Mucosa of rectum (tissue), 2 donors: Measurements from ENCODE around the gene KRTAP1-1.
"Not testable (repeated sequence)": the region's sequence is repeated elsewhere in the genome, so short reads cannot be mapped to it uniquely, and the experiment has no call there.

Experiments
- H3K27ac ChIP-seq, 2 donors: one replicate each; pipeline ENCODE4 v1.7.0; 2013; ENCODE audit warnings: inconsistent platforms in 2 of 2, low read depth in 2 of 2, low read length in 2 of 2
- H3K27me3 ChIP-seq, 2 donors: one replicate each; pipeline ENCODE4 v1.7.0; 2013; ENCODE audit warnings: low read length in 2 of 2; ENCODE audit not compliant: control insufficient read depth in 2 of 2, insufficient read depth in 2 of 2
- H3K36me3 ChIP-seq, 2 donors: one replicate each; pipeline ENCODE4 v1.7.0; 2013; ENCODE audit warnings: low read length in 2 of 2; ENCODE audit not compliant: control insufficient read depth in 2 of 2, insufficient read depth in 2 of 2
- H3K4me1 ChIP-seq, 2 donors: one replicate each; pipeline ENCODE4 v1.7.0; 2013; ENCODE audit warnings: low read length in 2 of 2, mild to moderate bottlenecking in 1 of 2; ENCODE audit not compliant: control insufficient read depth in 2 of 2, insufficient read depth in 2 of 2
- H3K4me3 ChIP-seq, 2 donors: one replicate each; pipeline ENCODE4 v1.7.0; 2013; ENCODE audit warnings: low read length in 2 of 2
- H3K9ac ChIP-seq, 2 donors: one replicate each; pipeline ENCODE4 v1.7.0; 2013; ENCODE audit warnings: low read length in 2 of 2, low read depth in 1 of 2, mild to moderate bottlenecking in 1 of 2
- H3K9me3 ChIP-seq, 2 donors: one replicate each; pipeline ENCODE4 v1.7.0; 2013; ENCODE audit warnings: low read length in 2 of 2; ENCODE audit not compliant: control insufficient read depth in 2 of 2
- donor health status: healthy.
- donor health status: Normal muscosa, but diverticular disease.

KRTAP1-1 gene

DNA sequence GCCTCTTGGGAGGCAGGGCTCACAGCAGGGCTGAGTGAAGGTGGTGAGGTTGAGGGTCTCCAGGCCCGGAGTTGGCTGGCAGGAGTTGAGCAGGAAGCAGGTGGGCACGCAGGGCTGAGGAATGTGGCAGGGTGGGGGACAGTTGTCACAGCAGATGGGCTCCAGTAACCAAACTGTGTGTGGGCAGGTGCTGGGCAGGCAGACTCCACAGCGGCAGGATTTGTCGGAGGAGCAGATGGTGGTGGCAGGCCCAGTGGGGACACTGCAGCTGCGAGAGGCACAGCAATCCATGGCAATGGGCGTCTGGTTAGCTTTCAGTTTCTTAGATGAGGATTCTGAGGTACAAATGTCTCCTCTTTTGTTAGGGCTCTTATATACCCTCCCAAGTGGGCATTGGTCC, 41.7 kb downstream of the KRTAP1-1 start, which contains the start of gene KRTAP3-2:
Gene KRTAP3-2, minus strand, starts transcription at position 344 of the 400 bp plus-strand sequence. Its CDS starts 53 bp downstream, at position 291.
- H3K4me3 ChIP-seq, H3K9me3 ChIP-seq: not testable (repeated sequence)

DNA sequence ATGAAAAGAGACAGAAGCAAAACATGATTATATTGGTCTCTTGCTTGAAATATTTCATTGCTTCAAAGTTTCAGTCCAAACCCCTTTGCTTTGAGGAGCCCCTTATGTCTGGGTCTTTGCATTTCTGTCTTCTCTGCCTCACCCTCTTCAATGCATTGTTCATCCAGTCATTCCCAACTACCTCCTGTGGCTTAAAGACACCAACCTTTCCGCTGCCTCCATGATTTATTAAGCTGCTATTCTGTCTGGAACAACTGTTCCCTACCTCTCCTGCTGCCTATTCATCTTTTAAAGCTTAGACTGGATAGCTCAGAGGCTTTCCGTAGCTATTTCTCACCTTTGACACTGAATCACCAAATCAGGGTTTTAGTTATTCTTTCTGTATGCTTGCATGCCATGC, 43.9 kb downstream of the KRTAP1-1 start:
- H3K27me3 ChIP-seq, result peaks cover 0 to 3% of the 10 kb centered on the region in 2 donors
- no peaks in the 10 kb centered on the region for H3K9me3 ChIP-seq
- H3K36me3 ChIP-seq, result no peaks in the 10 kb centered on the region
- H3K27ac ChIP-seq, result no peak overlapping the region
- H3K4me3 ChIP-seq, result no peak overlapping the region
- H3K9ac ChIP-seq, result no peak overlapping the region
- H3K4me1 ChIP-seq, result no peaks in the 10 kb centered on the region

More for the DNA sequence above, 41.7 kb downstream of the KRTAP1-1 start, which contains the start of gene KRTAP3-2:
- H3K4me1 ChIP-seq, H3K27me3 ChIP-seq, H3K36me3 ChIP-seq, H3K9ac ChIP-seq, H3K27ac ChIP-seq: not testable (repeated sequence)

DNA sequence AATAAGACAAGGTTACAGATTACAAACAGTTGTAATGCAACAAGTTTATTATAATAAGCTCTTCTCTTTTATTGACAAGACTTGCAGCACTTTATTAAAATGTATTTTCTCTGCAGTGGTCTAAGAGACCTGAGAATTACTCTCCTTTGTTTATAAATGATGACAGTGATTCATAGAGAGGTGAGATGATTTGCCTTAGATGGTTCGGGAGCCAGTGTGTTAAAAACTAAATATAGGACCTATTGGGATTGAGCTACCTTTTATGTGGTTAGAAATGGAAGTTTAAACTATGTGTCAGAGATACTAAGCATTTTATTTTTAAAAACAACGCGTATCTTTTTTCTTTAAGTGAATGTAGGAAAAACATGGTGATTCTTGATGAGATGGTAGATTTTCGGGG, 44.4 kb downstream of the KRTAP1-1 start:
- Histone ChIP-seq H3K27ac (no peak overlapping the region), H3K4me1 (no peaks in the 10 kb centered on the region), H3K36me3 (no peaks in the 10 kb centered on the region), H3K9ac (no peak overlapping the region), H3K9me3 (no peaks in the 10 kb centered on the region), H3K27me3 (peaks cover 0 to 3% of the 10 kb centered on the region in 2 donors), H3K4me3 (no peak overlapping the region)

DNA sequence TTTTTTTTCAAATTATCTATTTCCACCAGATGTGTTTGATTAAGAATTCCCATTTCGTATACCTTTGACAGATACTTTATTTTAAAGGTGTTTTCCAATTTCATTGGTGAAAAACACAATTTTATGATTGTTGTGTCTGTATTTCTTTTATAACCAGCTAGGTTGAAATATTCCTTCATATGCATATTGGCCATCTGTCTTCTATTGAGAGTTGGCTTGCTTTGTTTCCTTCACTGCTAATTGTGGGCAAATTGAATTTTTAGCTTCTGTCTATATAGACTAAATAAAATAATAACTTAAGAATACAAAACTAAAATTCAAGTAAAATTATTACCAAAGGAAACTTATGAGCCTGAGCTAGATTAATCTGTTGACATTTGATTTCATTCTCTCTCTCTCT, 46.1 kb downstream of the KRTAP1-1 start:
- Histone ChIP-seq H3K9me3 (no peaks in the 10 kb centered on the region), H3K4me1 (no peaks in the 10 kb centered on the region), H3K36me3 (no peaks in the 10 kb centered on the region), H3K27me3 (no peaks in the 10 kb centered on the region), H3K9ac (no peak overlapping the region), H3K27ac (no peak overlapping the region), H3K4me3 (no peak overlapping the region)

DNA sequence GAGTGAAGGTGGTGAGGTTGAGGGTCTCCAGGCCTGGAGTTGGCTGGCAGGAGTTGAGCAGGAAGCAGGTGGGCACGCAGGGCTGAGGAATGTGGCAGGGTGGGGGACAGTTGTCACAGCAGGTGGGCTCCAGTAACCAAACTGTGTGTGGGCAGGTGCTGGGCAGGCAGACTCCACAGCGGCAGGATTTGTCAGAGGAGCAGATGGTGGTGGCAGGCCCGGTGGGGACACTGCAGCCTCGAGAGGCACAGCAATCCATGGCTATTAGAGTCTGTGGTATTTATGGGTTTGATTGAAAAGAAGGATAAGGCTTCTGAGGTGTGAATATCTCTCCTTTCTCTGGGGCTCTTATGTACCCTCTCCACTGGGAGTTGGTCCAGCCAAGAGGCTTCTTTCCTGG, 47.4 kb downstream of the KRTAP1-1 start, which contains the start of gene KRTAP3-3:
Gene KRTAP3-3, minus strand, starts transcription at position 326 of the 400 bp plus-strand sequence. Its CDS starts 67 bp downstream, at position 259.
- no peak within 1 kb of the TSS for H3K27ac ChIP-seq
- no peaks in the 10 kb centered on the region for H3K27me3 ChIP-seq
- H3K4me1 ChIP-seq, result no peaks in the 10 kb centered on the region
- no peaks in the 10 kb centered on the region for H3K9me3 ChIP-seq
- H3K36me3 ChIP-seq, result no peaks in the 10 kb centered on the region
- no peak within 1 kb of the TSS for H3K4me3 ChIP-seq
- H3K9ac ChIP-seq, result no peak within 1 kb of the TSS

DNA sequence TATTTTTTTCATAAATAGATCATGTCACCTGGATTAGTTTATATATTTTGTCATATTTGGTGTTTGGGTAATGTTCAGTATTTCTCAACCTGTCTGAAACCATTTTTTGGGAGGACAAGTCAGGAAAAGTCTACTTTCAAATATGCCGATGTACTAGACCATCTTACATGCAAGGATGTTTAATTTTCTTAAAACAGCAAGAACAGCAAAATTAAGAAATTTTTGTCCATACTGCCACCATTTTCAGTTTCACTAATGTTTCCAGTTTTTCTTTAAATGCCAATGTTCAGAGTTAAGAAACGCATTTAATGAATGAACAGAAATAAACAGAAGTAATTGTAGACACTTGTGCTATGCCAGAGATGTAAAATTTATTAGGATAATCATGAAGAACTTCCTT, 48.2 kb downstream of the KRTAP1-1 start:
- no peak overlapping the region for H3K27ac ChIP-seq
- no peaks in the 10 kb centered on the region for H3K27me3 ChIP-seq

DNA sequence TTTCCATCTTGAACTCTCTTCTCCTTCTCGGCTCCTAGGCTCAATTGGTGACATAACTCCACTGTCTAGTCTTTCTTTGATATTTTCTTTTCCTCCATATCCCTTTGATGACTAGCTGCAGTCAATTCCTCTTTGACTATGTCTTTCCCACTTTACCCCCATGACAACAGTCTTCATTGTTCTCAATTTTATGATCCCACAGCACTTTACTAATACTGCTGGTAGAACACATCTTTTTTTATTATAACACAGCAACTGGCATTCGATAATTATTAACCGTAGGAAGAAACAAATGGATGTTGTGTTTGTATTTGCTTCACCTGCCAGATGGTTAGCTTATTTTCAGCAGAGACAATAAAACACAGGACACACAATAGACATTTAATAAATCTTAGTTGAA, 48.6 kb downstream of the KRTAP1-1 start:
- Histone ChIP-seq H3K9me3 (no peaks in the 10 kb centered on the region), H3K27me3 (no peaks in the 10 kb centered on the region), H3K27ac (no peak overlapping the region), H3K4me3 (no peak overlapping the region), H3K4me1 (no peaks in the 10 kb centered on the region), H3K36me3 (no peaks in the 10 kb centered on the region), H3K9ac (no peak overlapping the region)

More for the DNA sequence above, 48.2 kb downstream of the KRTAP1-1 start:
- Histone ChIP-seq H3K36me3 (no peaks in the 10 kb centered on the region), H3K9ac (no peak overlapping the region), H3K9me3 (no peaks in the 10 kb centered on the region), H3K4me3 (no peak overlapping the region), H3K4me1 (no peaks in the 10 kb centered on the region)
